Left ventricle myocardium inferior (tissue), 1 donor: Measurements from ENCODE around the gene ATF6. TPM values are rescaled to one million over a fixed set of nuclear protein-coding genes. Genes with fewer than 3 reads are reported as not detected.
A peak's percentile ranks its signal among the peaks of the same experiment; 100 is the strongest.

Experiments used
- DNase-seq: peaks from one replicate; pipeline ENCODE4 v3.0.0-alpha.2; 2020
- H3K27ac ChIP-seq: fragments of 200-600 bp; replicated peaks from 2 replicates; pipeline ENCODE4 v1.8.0; 2021
- H3K27me3 ChIP-seq: fragments of 200-600 bp; 2 replicates; pipeline ENCODE4 v1.8.0; 2021; ENCODE audit warnings: low read depth
- H3K36me3 ChIP-seq: fragments of 200-600 bp; 2 replicates; pipeline ENCODE4 v1.8.0; 2021
- H3K4me1 ChIP-seq: fragments of 200-600 bp; 2 replicates; pipeline ENCODE4 v1.8.0; 2021
- H3K4me3 ChIP-seq: fragments of 200-600 bp; 2 replicates; pipeline ENCODE4 v1.8.0; 2021; ENCODE audit warnings: mild to moderate bottlenecking, moderate library complexity
- H3K9me3 ChIP-seq: fragments of 200-600 bp; replicated peaks from 2 replicates; pipeline ENCODE4 v1.8.0; 2021
- intact Hi-C: fragments of 100-400 bp; cut with micrococcal nuclease; formaldehyde crosslinking; loops from one replicate; pipeline ENCODE4 v1.11.0; 2022
- total RNA-seq: library from RNA; stranded (reverse); fragmentation: NEBNext Ultra II Directional; extraction: Animal tissue kit (Norgen Biotek cat#: 25700); gene quantifications from one replicate; pipeline ENCODE4 v1.2.1, GENCODE V29; 2021
- TF ChIP-seq, protein P1 (sequence below): fragments of 200-600 bp; IDR thresholded peaks from 2 replicates; pipeline ENCODE4 v1.8.0; 2021; ENCODE audit warnings: antibody characterized with exemption, mild to moderate bottlenecking, borderline replicate concordance
- donor health status: DM: no; HTN: yes; CAD: no; lungs with severe emphysema.

The ATF6 gene
- total RNA-seq, 1 donor from 2014 or later: 13.0 TPM

DNA sequence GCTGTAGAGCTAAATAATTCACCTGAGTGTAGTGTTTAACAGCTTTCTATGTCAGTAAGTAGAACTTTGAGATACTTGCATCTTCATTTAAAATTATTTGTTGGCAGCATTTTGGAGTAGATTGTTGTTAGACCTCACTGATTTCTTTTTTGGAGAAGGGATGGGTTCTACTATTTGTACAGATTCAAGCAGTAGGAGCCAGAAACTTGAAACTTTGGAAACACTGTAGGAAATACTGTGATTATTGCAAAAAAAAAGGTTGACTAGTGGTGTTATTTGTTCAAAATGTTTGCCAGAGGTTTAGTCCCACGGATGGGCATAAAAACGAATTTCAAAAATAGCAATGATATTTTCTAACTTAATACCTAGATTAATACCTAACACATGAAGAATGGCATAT is 102.7 kb downstream of the ATF6 start:
- Histone ChIP-seq H3K9me3 (no peaks in the 10 kb centered on the region), H3K4me1 (peaks cover 9% of the 10 kb centered on the region), H3K36me3 (peaks cover 30% of the 10 kb centered on the region), H3K4me3 (no peak overlapping the region), H3K27me3 (no peaks in the 10 kb centered on the region), H3K27ac (no peak overlapping the region)
- TF ChIP-seq, protein P1, sequence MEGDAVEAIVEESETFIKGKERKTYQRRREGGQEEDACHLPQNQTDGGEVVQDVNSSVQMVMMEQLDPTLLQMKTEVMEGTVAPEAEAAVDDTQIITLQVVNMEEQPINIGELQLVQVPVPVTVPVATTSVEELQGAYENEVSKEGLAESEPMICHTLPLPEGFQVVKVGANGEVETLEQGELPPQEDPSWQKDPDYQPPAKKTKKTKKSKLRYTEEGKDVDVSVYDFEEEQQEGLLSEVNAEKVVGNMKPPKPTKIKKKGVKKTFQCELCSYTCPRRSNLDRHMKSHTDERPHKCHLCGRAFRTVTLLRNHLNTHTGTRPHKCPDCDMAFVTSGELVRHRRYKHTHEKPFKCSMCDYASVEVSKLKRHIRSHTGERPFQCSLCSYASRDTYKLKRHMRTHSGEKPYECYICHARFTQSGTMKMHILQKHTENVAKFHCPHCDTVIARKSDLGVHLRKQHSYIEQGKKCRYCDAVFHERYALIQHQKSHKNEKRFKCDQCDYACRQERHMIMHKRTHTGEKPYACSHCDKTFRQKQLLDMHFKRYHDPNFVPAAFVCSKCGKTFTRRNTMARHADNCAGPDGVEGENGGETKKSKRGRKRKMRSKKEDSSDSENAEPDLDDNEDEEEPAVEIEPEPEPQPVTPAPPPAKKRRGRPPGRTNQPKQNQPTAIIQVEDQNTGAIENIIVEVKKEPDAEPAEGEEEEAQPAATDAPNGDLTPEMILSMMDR: no peak
- intact Hi-C loops: no loop called here
- no peak for DNase-seq

- H3K4me1 ChIP-seq: peaks cover 9% of the 10 kb centered on the region
- H3K9me3 ChIP-seq: no peaks in the 10 kb centered on the region
- no peak overlapping the region for H3K4me3 ChIP-seq
- intact Hi-C loops: no loop called here
- peaks cover 26% of the 10 kb centered on the region for H3K36me3 ChIP-seq
- TF ChIP-seq, protein P1: no peak
- no peak overlapping the region for H3K27ac ChIP-seq
- H3K27me3 ChIP-seq: no peaks in the 10 kb centered on the region
- DNase-seq: no peak
These were observed 103.2 kb downstream of the ATF6 start for GRCh38 chr1:161869291-161869690.

DNA sequence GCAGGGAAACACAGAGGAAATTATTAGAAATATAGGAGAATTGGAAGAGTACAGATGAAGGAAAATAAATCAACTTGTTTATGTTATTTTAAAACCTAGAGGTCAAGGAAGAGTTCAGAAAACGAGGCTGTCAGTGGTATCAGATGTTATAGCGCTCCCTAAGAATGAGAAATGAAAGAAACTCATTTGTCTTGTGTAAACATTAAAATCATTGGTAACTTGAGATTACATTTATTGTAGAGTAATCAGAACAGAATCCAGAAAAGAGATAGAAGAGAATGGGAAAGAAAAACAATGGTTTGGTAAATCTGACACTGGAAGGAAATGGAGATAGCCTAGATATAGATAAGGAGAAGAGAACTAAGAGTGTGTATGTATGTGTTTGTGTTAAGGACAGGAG is 106.4 kb downstream of the ATF6 start:
- Histone ChIP-seq H3K9me3 (no peaks in the 10 kb centered on the region), H3K27ac (no peak overlapping the region), H3K4me1 (peaks cover 9% of the 10 kb centered on the region), H3K36me3 (peaks cover 8% of the 10 kb centered on the region), H3K4me3 (no peak overlapping the region), H3K27me3 (no peaks in the 10 kb centered on the region)
- intact Hi-C loops: no loop called here
- no peak for DNase-seq
- TF ChIP-seq, protein P1: no peak

DNA sequence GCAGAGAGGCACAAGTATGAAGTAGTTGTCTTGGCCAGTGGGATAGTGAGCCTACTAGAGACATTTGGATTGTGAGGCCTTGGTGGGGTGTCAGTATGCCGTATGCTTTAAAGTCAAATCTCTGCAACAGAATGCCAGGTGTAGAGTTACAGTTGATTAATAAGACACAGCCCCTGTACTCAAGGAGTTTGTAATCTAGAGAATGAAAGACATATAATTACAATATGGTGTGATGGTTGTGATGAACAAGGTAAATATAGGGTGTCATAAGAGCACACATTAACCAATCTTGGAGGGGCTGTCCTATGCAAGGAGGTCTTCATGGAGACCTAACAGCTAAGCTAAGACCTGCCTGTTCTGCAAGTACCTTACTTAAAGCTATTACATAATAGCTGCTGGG is 113.1 kb downstream of the ATF6 start:
- DNase-seq: no peak
- no peaks in the 10 kb centered on the region for H3K9me3 ChIP-seq
- H3K27me3 ChIP-seq: no peaks in the 10 kb centered on the region
- no peaks in the 10 kb centered on the region for H3K4me1 ChIP-seq
- TF ChIP-seq, protein P1: no peak
- H3K4me3 ChIP-seq: no peak overlapping the region
- intact Hi-C loops: no loop called here
- H3K27ac ChIP-seq: no peak overlapping the region
- H3K36me3 ChIP-seq: no peaks in the 10 kb centered on the region

- intact Hi-C loops: no loop called here
- no peak for DNase-seq
- Histone ChIP-seq H3K27ac (no peak overlapping the region), H3K9me3 (no peaks in the 10 kb centered on the region), H3K4me1 (peaks cover 8% of the 10 kb centered on the region), H3K4me3 (no peak overlapping the region), H3K27me3 (no peaks in the 10 kb centered on the region), H3K36me3 (peaks cover 16% of the 10 kb centered on the region)
- TF ChIP-seq, protein P1: no peak
These were observed 118.4 kb downstream of the ATF6 start for GRCh38 chr1:161884475-161884874.

DNA sequence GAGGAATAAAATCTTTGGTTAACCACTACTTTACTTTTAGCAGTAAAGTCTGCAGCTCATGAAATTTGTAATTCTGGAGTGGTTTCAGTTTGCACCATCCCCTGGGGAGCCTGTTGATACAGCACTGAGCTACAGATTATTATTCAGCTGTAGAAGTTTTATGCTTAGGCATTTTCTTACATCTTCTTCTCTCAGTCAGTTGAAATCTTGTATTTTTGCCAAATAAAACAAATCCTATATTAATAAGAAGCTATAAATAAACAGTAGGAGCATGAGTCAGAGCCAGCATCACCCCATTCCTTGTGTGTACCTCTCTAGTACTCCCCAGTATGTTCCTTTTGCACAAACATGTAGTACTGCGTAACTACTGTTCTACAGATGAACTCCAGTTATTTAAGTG is 118.9 kb downstream of the ATF6 start:
- no peak overlapping the region for H3K4me3 ChIP-seq

More for the DNA sequence above, 118.9 kb downstream of the ATF6 start:
- Histone ChIP-seq H3K27me3 (no peaks in the 10 kb centered on the region), H3K36me3 (peaks cover 21% of the 10 kb centered on the region), H3K27ac (peak overlapping the region; percentile 29), H3K4me1 (peaks cover 8% of the 10 kb centered on the region), H3K9me3 (no peaks in the 10 kb centered on the region)
- no peak for DNase-seq
- intact Hi-C loops: no loop called here
- TF ChIP-seq, protein P1: no peak
